Neuronal stem cell (in vitro differentiated cells): ENCODE data around the gene INO80E.
A peak's percentile ranks its signal among the peaks of the same experiment; 100 is the strongest.

Source experiments
- DNase-seq: peaks from one replicate; pipeline ENCODE4 v3.0.0-alpha.2; 2013; ENCODE audit warnings: low spot score
- H2AFZ ChIP-seq: one replicate; pipeline ENCODE4 v1.6.1; 2013; ENCODE audit warnings: mild to moderate bottlenecking, low read length, inconsistent platforms
- H2AK5ac ChIP-seq: 2 replicates; pipeline ENCODE4 v1.6.1; 2013; ENCODE audit warnings: low read depth, mild to moderate bottlenecking, inconsistent platforms, low read length, moderate library complexity, mixed read lengths
- H2BK120ac ChIP-seq: 2 replicates; pipeline ENCODE4 v1.6.1; 2013; ENCODE audit warnings: low read depth, mild to moderate bottlenecking, inconsistent platforms, low read length, moderate library complexity, mixed read lengths
- H2BK12ac ChIP-seq: one replicate; pipeline ENCODE4 v1.6.1; 2013; ENCODE audit warnings: low read length, inconsistent platforms
- H2BK15ac ChIP-seq: 2 replicates; pipeline ENCODE4 v1.6.1; 2013; ENCODE audit warnings: mild to moderate bottlenecking, low read length, inconsistent platforms, mixed read lengths
- H2BK5ac ChIP-seq: one replicate; pipeline ENCODE4 v1.6.1; 2013; ENCODE audit warnings: inconsistent platforms, mild to moderate bottlenecking, low read length, moderate library complexity
- H3K14ac ChIP-seq: one replicate; pipeline ENCODE4 v1.6.1; 2013; ENCODE audit warnings: low read length, inconsistent platforms
- H3K18ac ChIP-seq: 2 replicates; pipeline ENCODE4 v1.6.1; 2013; ENCODE audit warnings: low read length, inconsistent platforms
- H3K23ac ChIP-seq: 2 replicates; pipeline ENCODE4 v1.6.1; 2013; ENCODE audit warnings: low read depth, mild to moderate bottlenecking, mixed read lengths, low read length, inconsistent platforms; ENCODE audit not compliant: poor library complexity
- H3K27ac ChIP-seq: replicated peaks from 3 replicates; pipeline ENCODE4 v1.5.1; 2013; ENCODE audit warnings: low read length, inconsistent platforms
- H3K27me3 ChIP-seq, 3 experiments: 2 replicates each; pipeline ENCODE4 v1.6.1; 2013; ENCODE audit warnings: low read length in 3 of 3, mild to moderate bottlenecking in 2 of 3, inconsistent platforms in 1 of 3, low read depth in 1 of 3, mixed read lengths in 1 of 3, moderate library complexity in 1 of 3; ENCODE audit not compliant: control insufficient read depth in 3 of 3, insufficient read depth in 3 of 3
- H3K36me3 ChIP-seq, 2 donors: replicated peaks in 1 of 2; 2 replicates each; pipeline ENCODE4 v1.6.1; 2013; ENCODE audit warnings: low read length in 2 of 2; ENCODE audit not compliant: control insufficient read depth in 2 of 2, insufficient read depth in 2 of 2
- H3K4ac ChIP-seq: 2 replicates; pipeline ENCODE4 v1.6.1; 2013; ENCODE audit warnings: inconsistent platforms, mild to moderate bottlenecking, low read length, moderate library complexity
- H3K4me1 ChIP-seq, 2 donors: 1 replicate in 1 of 2; 2 replicates in 1 of 2; pipeline ENCODE4 v1.6.1; 2013; ENCODE audit warnings: low read length in 2 of 2, low read depth in 1 of 2; ENCODE audit not compliant: control insufficient read depth in 2 of 2, insufficient read depth in 1 of 2
- H3K4me2 ChIP-seq: one replicate; pipeline ENCODE4 v1.6.1; 2013; ENCODE audit warnings: mild to moderate bottlenecking, low read length, inconsistent platforms; ENCODE audit not compliant: insufficient read depth, poor library complexity, severe bottlenecking
- H3K4me3 ChIP-seq, 2 donors: 2 replicates each; pipeline ENCODE4 v1.5.1; 2013; ENCODE audit warnings: low read length in 2 of 2, mild to moderate bottlenecking in 2 of 2, inconsistent platforms in 1 of 2, moderate library complexity in 1 of 2
- H3K79me1 ChIP-seq: one replicate; pipeline ENCODE4 v1.6.1; 2013; ENCODE audit warnings: low read depth, mild to moderate bottlenecking, inconsistent platforms, low read length, moderate library complexity
- H3K9ac ChIP-seq: one replicate; pipeline ENCODE4 v1.6.1; 2013; ENCODE audit warnings: mild to moderate bottlenecking, low read depth, low read length, inconsistent platforms; ENCODE audit not compliant: poor library complexity
- H3K9me3 ChIP-seq, 2 donors: replicated peaks in 1 of 2; 2 replicates each; pipeline versions ENCODE3 to v1.6.1; 2013; ENCODE audit warnings: low read length in 2 of 2, mild to moderate bottlenecking in 2 of 2, inconsistent platforms in 1 of 2, low read depth in 1 of 2, mixed read lengths in 1 of 2, moderate library complexity in 1 of 2; ENCODE audit not compliant: control insufficient read depth in 2 of 2, insufficient read depth in 1 of 2
- H4K8ac ChIP-seq: one replicate; pipeline ENCODE4 v1.6.1; 2013; ENCODE audit warnings: low read depth, mild to moderate bottlenecking, inconsistent platforms, low read length, moderate library complexity
- H4K91ac ChIP-seq: one replicate; pipeline ENCODE4 v1.6.1; 2013; ENCODE audit warnings: low read length, low read depth, mild to moderate bottlenecking, inconsistent platforms; ENCODE audit not compliant: poor library complexity
- WGBS, 2 donors: extraction: QIAGEN DNeasy Blood & Tissue Kit; methylation state at CpG; one replicate each; pipeline ENCODE4 v1.1.7; 2013; ENCODE audit warnings: missing lambda C conversion rate in 2 of 2, mixed read lengths in 1 of 2; ENCODE audit not compliant: insufficient read length in 2 of 2, insufficient replicate concordance in 1 of 2; ENCODE audit errors: extremely low coverage in 2 of 2; 5-methylcytosine and 5-hydroxymethylcytosine counted together

Gene INO80E

DNA sequence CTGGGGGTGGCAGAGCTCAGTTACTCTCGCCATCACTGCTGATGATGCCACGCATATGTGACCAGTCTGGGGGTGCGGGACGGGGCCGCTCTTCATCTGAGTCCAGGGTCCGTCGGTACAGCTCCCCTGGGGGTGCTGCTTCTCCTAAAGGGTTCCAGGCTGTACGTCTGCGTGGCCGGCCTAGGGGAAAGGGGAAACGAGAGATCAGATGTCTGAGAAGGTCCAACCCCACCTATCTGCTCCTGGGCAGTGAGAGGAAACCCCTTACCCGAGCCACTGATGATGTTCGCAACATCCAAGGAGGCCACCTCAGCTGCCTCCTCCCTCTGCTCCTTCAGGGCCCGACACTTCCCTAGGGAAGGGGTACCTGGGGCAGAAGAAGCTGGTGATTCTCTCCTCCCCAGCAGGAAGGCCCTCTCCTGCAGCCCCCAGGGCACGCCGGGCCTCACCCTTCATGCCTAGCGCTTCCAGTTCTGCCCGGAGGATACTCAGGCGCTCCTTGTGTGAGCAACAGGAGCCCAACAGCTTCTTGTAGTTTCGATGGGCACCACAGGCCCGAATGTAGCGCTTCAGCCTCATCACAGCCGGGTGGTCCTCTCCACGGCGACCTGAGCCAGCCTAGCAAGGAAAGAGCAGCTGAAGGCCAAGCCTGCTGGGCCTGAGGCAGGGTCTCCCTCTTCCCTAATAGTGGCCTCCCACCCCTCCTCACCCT is 2.7 kb upstream of the INO80E start:
- Histone ChIP-seq H2AK5ac (no peak overlapping the region), H3K9ac (peak overlapping the region; percentile 5), H3K18ac (no peak overlapping the region)

GRCh38 chr16:29993903-29994599 is 2.0 kb upstream of the INO80E start:
- H2BK15ac ChIP-seq = no peak overlapping the region
- H3K36me3 ChIP-seq = peaks cover 21 to 70% of the 10 kb centered on the region in 2 donors
- H2AK5ac ChIP-seq = no peak overlapping the region
- no peak overlapping the region for H3K27ac ChIP-seq
- H3K4me1 ChIP-seq = peaks cover 8 to 10% of the 10 kb centered on the region in 2 donors
- no peaks in the 10 kb centered on the region for H3K9me3 ChIP-seq
- no peaks in the 10 kb centered on the region for H3K27me3 ChIP-seq
- H2BK5ac ChIP-seq = no peak overlapping the region
- H2AFZ ChIP-seq = no peak overlapping the region
- no peak overlapping the region for H4K8ac ChIP-seq
- H2BK12ac ChIP-seq = no peak overlapping the region
- no peak overlapping the region for H2BK120ac ChIP-seq
- H3K4me3 ChIP-seq = peak overlapping the region; percentile 43 to 78
- H4K91ac ChIP-seq = no peak overlapping the region
- H3K23ac ChIP-seq = no peak overlapping the region
- no peak overlapping the region for H3K4me2 ChIP-seq
- H3K9ac ChIP-seq = peak overlapping the region; percentile 5
- no peak overlapping the region for H3K18ac ChIP-seq
- H3K79me1 ChIP-seq = peaks cover 5% of the 10 kb centered on the region
- DNase-seq = no peak
- no peak overlapping the region for H3K14ac ChIP-seq
- WGBS, 2 donors = no CpG with 5 or more reads among the region's 9 CpGs
- H3K4ac ChIP-seq = no peak overlapping the region

More for the DNA sequence above, 2.7 kb upstream of the INO80E start:
- Histone ChIP-seq H2BK15ac (no peak overlapping the region), H2AFZ (no peak overlapping the region), H3K14ac (no peak overlapping the region), H3K36me3 (peaks cover 24 to 73% of the 10 kb centered on the region in 2 donors), H3K4me1 (peaks cover 8 to 10% of the 10 kb centered on the region in 2 donors), H3K9me3 (no peaks in the 10 kb centered on the region), H3K4me2 (no peak overlapping the region), H3K79me1 (peaks cover 5% of the 10 kb centered on the region), H3K4me3 (no peak overlapping the region), H3K27ac (no peak overlapping the region), H4K91ac (no peak overlapping the region), H2BK5ac (no peak overlapping the region), H4K8ac (no peak overlapping the region), H3K23ac (no peak overlapping the region), H2BK120ac (no peak overlapping the region), H3K4ac (no peak overlapping the region), H3K27me3 (no peaks in the 10 kb centered on the region), H2BK12ac (no peak overlapping the region)
- no peak for DNase-seq
- no CpG with 5 or more reads among the region's 25 CpGs for WGBS, 2 donors

GRCh38 chr16:29994600-29995323 is 1.3 kb upstream of the INO80E start:
- Histone ChIP-seq H3K27ac (peak overlapping the region; percentile 54), H3K18ac (peak overlapping the region; percentile 94), H3K4ac (no peak overlapping the region), H4K8ac (no peak overlapping the region), H3K4me1 (peaks cover 8 to 10% of the 10 kb centered on the region in 2 donors), H3K4me2 (peak overlapping the region; percentile 89), H3K27me3 (no peaks in the 10 kb centered on the region), H3K9me3 (no peaks in the 10 kb centered on the region), H3K79me1 (peaks cover 5% of the 10 kb centered on the region), H2BK5ac (peak overlapping the region; percentile 45), H2AK5ac (peak overlapping the region; percentile 59), H2AFZ (peak overlapping the region; percentile 94), H3K36me3 (peaks cover 17 to 70% of the 10 kb centered on the region in 2 donors), H3K4me3 (peak overlapping the region; percentile 78 to 89), H2BK120ac (peak overlapping the region; percentile 21), H3K9ac (peak overlapping the region; percentile 94), H2BK12ac (no peak overlapping the region), H3K14ac (peak overlapping the region; percentile 42), H4K91ac (no peak overlapping the region), H3K23ac (peak overlapping the region; percentile 90), H2BK15ac (no peak overlapping the region)
- WGBS, 2 donors = no CpG with 5 or more reads among the region's 24 CpGs
- no peak for DNase-seq
